ENCODE data around the gene RASGRP2. TPM values are rescaled to one million over a fixed set of nuclear protein-coding genes. Genes with fewer than 3 reads are reported as not detected.

Gene RASGRP2
- total and polyA plus RNA-seq, 11 donors, result 16.2 to 78.9 (median 28.1) TPM

DNA sequence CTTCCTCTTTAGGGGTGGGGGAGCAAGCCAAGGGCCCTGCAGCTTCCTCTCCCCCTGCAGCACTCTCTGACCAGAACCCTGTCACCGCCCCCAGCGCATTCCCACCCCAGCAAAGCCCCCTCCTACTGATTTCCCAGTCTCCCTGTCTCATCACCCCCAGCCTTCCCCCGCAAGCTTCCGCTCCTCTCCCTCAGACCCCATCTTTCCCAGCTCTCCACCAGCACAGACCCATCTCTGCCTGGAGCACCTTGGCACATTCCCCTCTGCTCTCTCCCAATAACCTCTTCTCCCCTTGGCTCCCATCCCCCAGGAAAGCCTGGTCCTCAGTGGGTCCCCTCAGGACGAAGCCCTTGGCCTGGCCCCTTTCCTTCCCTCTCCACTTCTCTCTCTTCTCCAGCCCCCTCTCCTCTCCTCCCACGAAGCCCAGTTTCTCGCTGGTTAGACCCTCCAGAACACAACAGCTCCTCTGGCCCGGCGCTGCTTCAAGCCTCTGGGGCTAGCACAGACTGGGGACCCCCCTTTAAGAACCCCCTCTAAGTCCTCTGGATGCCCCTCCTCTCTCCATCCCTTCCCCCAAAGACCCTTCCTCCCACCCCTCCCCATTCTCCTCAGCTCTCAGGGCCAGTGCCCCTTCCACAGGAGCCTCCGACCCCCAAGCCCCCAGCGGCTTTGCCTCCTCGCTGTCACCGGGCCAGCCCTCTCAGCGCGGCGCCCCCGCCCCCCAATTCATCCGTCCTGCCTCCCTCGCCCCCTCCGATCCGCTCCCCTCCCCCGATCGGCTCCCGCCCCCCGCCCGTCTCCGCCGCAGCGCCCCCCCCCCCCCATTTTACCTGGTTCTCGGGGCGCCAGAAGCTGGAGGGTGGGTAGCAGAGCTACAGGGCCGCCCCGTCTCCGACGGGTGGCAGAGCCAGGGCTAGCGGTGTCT, 21.5 kb downstream of the RASGRP2 start:
- TF ChIP-seq POLR2A (IDR thresholded peaks at IDR 0.05), result no peak
- TF ChIP-seq, protein P1, sequence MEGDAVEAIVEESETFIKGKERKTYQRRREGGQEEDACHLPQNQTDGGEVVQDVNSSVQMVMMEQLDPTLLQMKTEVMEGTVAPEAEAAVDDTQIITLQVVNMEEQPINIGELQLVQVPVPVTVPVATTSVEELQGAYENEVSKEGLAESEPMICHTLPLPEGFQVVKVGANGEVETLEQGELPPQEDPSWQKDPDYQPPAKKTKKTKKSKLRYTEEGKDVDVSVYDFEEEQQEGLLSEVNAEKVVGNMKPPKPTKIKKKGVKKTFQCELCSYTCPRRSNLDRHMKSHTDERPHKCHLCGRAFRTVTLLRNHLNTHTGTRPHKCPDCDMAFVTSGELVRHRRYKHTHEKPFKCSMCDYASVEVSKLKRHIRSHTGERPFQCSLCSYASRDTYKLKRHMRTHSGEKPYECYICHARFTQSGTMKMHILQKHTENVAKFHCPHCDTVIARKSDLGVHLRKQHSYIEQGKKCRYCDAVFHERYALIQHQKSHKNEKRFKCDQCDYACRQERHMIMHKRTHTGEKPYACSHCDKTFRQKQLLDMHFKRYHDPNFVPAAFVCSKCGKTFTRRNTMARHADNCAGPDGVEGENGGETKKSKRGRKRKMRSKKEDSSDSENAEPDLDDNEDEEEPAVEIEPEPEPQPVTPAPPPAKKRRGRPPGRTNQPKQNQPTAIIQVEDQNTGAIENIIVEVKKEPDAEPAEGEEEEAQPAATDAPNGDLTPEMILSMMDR (IDR thresholded peaks at IDR 0.05), result no peak
- 10 to 13% (median 11%) methylated on average over 22 to 36 of the region's 36 CpGs for WGBS, 4 donors

GRCh38 chr11:64721359-64721699, 22.6 kb downstream of the RASGRP2 start:
- intact Hi-C loops (cut with DNase I), result loop anchor here in 6 of 10 donors (5.0 to 10.0 kb wide), 5 partner anchors 34 to 277 kb away; no protein-coding TSS in a partner anchor
- peaks cover 0 to 9% (median 2%) of the 10 kb centered on the region in 12 donors for H3K4me1 ChIP-seq
- peaks cover 6 to 61% (median 38%) of the 10 kb centered on the region in 9 donors for H3K27me3 ChIP-seq

More for the DNA sequence above, 21.5 kb downstream of the RASGRP2 start:
- Histone ChIP-seq H3K4me1 (peaks cover 0 to 9% (median 2%) of the 10 kb centered on the region in 12 donors), H3K27me3 (peaks cover 0 to 50% (median 28%) of the 10 kb centered on the region in 9 donors), H3K27ac (no peak overlapping the region), H3K9me3 (no peaks in the 10 kb centered on the region), H3K4me3 (no peak overlapping the region), H3K36me3 (peaks cover 0 to under 1% (median 0%) of the 10 kb centered on the region in 9 donors)
- peak in 1 of 5 donors; percentile 46 for DNase-seq
- ATAC-seq, result no peak
- intact Hi-C loops (cut with DNase I), result loop anchor here in 7 of 10 donors (1.0 to 10.0 kb wide), 7 partner anchors 34 to 278 kb away; no protein-coding TSS in a partner anchor

DNA sequence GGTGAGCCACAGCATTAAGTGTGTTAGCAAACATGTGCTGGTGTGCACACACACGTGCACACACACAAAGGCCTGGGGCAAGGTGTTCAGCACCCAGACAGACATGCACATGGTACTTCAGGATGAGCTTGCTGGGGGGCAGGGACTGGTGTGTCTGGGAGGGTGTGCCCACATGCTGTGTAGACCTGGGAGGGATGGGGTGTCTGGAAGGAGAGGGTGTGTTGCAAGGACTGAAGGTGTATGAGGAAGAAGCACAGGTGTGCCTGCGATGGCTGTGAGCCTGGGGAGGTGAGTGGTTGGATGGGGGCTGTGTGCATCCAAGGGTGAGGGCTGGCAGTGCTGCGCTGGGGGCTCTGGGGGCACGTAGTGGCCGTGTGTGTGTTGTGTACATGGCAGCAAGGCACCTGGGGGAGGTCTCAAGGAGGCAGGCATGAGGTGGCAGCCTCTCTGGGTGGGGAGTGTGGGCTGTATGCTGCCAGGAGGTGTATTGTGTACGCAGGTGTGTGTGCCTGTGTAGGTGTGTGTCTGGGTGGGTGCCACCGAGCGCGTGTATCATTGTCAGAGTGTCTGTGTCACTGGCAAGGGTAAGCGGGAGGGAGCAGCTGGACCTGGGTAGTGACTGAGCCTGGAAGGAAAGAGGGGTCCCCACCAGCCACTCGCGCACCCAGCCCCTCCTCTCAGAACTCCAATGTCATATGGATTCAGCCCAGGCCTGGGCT, 23.1 kb downstream of the RASGRP2 start:
- ATAC-seq (no peak), DNase-seq (peak in 1 of 5 donors; percentile 37)
- no peak overlapping the region for H3K4me3 ChIP-seq
- no peaks in the 10 kb centered on the region for H3K9me3 ChIP-seq
- TF ChIP-seq, protein P1 (IDR thresholded peaks at IDR 0.05), result no peak
- TF ChIP-seq POLR2A (IDR thresholded peaks at IDR 0.05), result no peak
- 76 to 81% (median 78%) methylated on average over 12 of the region's 12 CpGs for WGBS, 4 donors
- intact Hi-C loops (cut with DNase I), result loop anchor here in 6 of 10 donors (5.0 to 10.0 kb wide), 5 partner anchors 33 to 276 kb away; no protein-coding TSS in a partner anchor
- H3K4me1 ChIP-seq, result peaks cover 0 to 9% (median 2%) of the 10 kb centered on the region in 12 donors
- no peak overlapping the region for H3K27ac ChIP-seq
- H3K27me3 ChIP-seq, result peaks cover 6 to 66% (median 44%) of the 10 kb centered on the region in 9 donors
- no peaks in the 10 kb centered on the region for H3K36me3 ChIP-seq

More at GRCh38 chr11:64721359-64721699, 22.6 kb downstream of the RASGRP2 start:
- no peaks in the 10 kb centered on the region for H3K9me3 ChIP-seq
- TF ChIP-seq POLR2A (IDR thresholded peaks at IDR 0.05), result no peak
- TF ChIP-seq, protein P1 (IDR thresholded peaks at IDR 0.05), result no peak
- no peak overlapping the region for H3K27ac ChIP-seq
- H3K4me3 ChIP-seq, result no peak overlapping the region
- no peaks in the 10 kb centered on the region for H3K36me3 ChIP-seq
- ATAC-seq (no peak), DNase-seq (no peak)
- 58 to 66% (median 60%) methylated on average over 3 of the region's 3 CpGs for WGBS, 4 donors
